Left lung (tissue), 10 donors: ENCODE data around the gene CHST10. TPM values are rescaled to one million over a fixed set of nuclear protein-coding genes. Genes with fewer than 3 reads are reported as not detected.
"Not testable (repeated sequence)": the region's sequence is repeated elsewhere in the genome, so short reads cannot be mapped to it uniquely, and the experiment has no call there.

Experiments
- ATAC-seq: fragments of 200-7000 bp; cut with Tn5 transposase; one replicate; pipeline ENCODE4 v1.9.1; 2020; ENCODE audit warnings: moderate library complexity
- DNase-seq, 4 donors: peaks; one replicate each; pipeline ENCODE4 v3.0.0-alpha.2; 2013 to 2020
- H3K27ac ChIP-seq, 2 donors: fragments of 200-600 bp; sonication (generic) in 1 of 2; one replicate each; pipeline versions ENCODE4 v1.5.0 to v1.8.0; 2020 to 2021
- H3K27me3 ChIP-seq, 2 donors: fragments of 200-600 bp; sonication (generic) in 1 of 2; one replicate each; pipeline versions ENCODE4 v1.5.0 to v1.8.0; 2020 to 2021
- H3K36me3 ChIP-seq, 2 donors: fragments of 200-600 bp; sonication (generic) in 1 of 2; one replicate each; pipeline versions ENCODE4 v1.5.0 to v1.8.0; 2020 to 2021
- H3K4me1 ChIP-seq, 2 donors: fragments of 200-600 bp; one replicate each; pipeline ENCODE4 v1.8.0; 2021
- H3K4me3 ChIP-seq, 2 donors: fragments of 200-600 bp; sonication (generic) in 1 of 2; one replicate each; pipeline versions ENCODE4 v1.5.0 to v1.8.0; 2020 to 2021; ENCODE audit warnings: mild to moderate bottlenecking in 1 of 2
- H3K9me3 ChIP-seq, 2 donors: fragments of 200-600 bp; sonication (generic) in 1 of 2; one replicate each; pipeline versions ENCODE4 v1.5.0 to v1.8.0; 2020 to 2021
- intact Hi-C, 2 donors: fragments of 100-400 bp; cut with DNase I; formaldehyde crosslinking; loops; one replicate each; pipeline versions ENCODE4 v1.11.2 to v1.14.2; 2022
- polyA plus RNA-seq, 6 donors: library from polyadenylated mRNA; unstranded; fragments of 120-200 nt; gene quantifications; one replicate each; pipeline ENCODE4 v1.2.1, GENCODE V29; 2013; ENCODE audit not compliant: insufficient read length in 6 of 6
- total RNA-seq, 2 donors: library from RNA; stranded (reverse); fragmentation: NEBNext Ultra II Directional; extraction: Animal tissue kit (Norgen Biotek cat#: 25700); gene quantifications; one replicate each; pipeline ENCODE4 v1.2.1, GENCODE V29; 2021
- TF ChIP-seq, protein P1 (sequence below), 2 donors: fragments of 200-600 bp; sonication (generic) in 1 of 2; IDR thresholded peaks; one replicate each; pipeline versions ENCODE4 v1.5.0 to v1.8.0; 2021; ENCODE audit warnings: antibody characterized with exemption in 2 of 2
- donor health status: DM: no; HTN: yes; CAD: no.
- donor health status: DM: no; HTN: no; CAD: no.

The CHST10 gene
- total and polyA plus RNA-seq, 8 donors: 7.3 to 32.1 (median 28.7) TPM

DNA sequence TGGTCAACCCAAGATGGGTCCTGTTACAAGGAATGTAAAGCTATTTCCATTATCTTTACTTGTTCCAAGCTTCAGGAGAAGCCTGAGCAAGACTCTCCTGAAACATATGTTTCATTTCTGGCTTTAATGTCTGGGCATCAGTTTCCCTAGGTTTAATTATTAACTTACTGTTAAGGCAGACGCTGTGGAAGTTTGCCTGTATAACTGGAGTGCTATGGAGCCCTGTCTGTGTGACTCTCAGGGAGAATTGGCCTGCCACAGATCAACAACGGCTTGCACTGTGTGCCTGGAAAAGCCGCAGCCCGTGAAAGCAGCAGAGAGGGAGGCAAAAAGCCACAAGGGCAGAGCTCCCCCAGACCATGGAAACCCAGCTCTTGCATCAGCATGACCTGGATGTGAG is 73.0 kb downstream of the CHST10 start:
- ATAC-seq (no peak), DNase-seq (no peak)
- Histone ChIP-seq H3K27me3 (peaks cover 0 to 9% of the 10 kb centered on the region in 2 donors), H3K4me1 (no peaks in the 10 kb centered on the region), H3K36me3 (no peaks in the 10 kb centered on the region), H3K4me3 (no peak overlapping the region), H3K27ac (no peak overlapping the region), H3K9me3 (no peaks in the 10 kb centered on the region)
- intact Hi-C loops: no loop called here
- TF ChIP-seq, protein P1, sequence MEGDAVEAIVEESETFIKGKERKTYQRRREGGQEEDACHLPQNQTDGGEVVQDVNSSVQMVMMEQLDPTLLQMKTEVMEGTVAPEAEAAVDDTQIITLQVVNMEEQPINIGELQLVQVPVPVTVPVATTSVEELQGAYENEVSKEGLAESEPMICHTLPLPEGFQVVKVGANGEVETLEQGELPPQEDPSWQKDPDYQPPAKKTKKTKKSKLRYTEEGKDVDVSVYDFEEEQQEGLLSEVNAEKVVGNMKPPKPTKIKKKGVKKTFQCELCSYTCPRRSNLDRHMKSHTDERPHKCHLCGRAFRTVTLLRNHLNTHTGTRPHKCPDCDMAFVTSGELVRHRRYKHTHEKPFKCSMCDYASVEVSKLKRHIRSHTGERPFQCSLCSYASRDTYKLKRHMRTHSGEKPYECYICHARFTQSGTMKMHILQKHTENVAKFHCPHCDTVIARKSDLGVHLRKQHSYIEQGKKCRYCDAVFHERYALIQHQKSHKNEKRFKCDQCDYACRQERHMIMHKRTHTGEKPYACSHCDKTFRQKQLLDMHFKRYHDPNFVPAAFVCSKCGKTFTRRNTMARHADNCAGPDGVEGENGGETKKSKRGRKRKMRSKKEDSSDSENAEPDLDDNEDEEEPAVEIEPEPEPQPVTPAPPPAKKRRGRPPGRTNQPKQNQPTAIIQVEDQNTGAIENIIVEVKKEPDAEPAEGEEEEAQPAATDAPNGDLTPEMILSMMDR (IDR thresholded peaks at IDR 0.05): no peak

- H3K9me3 ChIP-seq, H3K36me3 ChIP-seq, intact Hi-C loops, DNase-seq, ATAC-seq, H3K4me1 ChIP-seq, H3K27ac ChIP-seq, H3K4me3 ChIP-seq: not testable (repeated sequence)
- H3K27me3 ChIP-seq: peaks cover 0 to 22% of the 10 kb centered on the region in 2 donors
Observed at GRCh38 chr2:100342466-100342865, 75.0 kb downstream of the CHST10 start.

Other genes starting within 250 kb of the CHST10 start
- 1 to 10 TPM; 3.1 to 3.8 TPM for gene LONRF2, start 95.2 kb downstream of the CHST10 start, total RNA-seq
- 1 to 10 TPM; 2.5 to 4.6 (median 3.4) TPM for gene LONRF2, start 95.2 kb downstream of the CHST10 start, polyA plus RNA-seq
- gene NMS, start 52.8 kb upstream of the CHST10 start, total RNA-seq: not detected
- gene NMS, start 52.8 kb upstream of the CHST10 start, polyA plus RNA-seq: not detected
- gene PDCL3, start 145.3 kb upstream of the CHST10 start, total RNA-seq: 10 to 100 TPM; 17.8 to 19.5 TPM
- 10 to 100 TPM; 24.6 to 29.2 (median 28.1) TPM for gene PDCL3, start 145.3 kb upstream of the CHST10 start, polyA plus RNA-seq